Vagina (tissue), 2 donors: ENCODE results near the gene ZBTB25.

Source experiments
- CTCF ChIP-seq, 3 experiments: fragments of 450-650 bp in 2 of 3; fragments of 200-600 bp in 1 of 3; sonication (generic) in 1 of 3; IDR thresholded peaks; one replicate each; pipeline ENCODE4 v1.5.1; 2017 to 2019; ENCODE audit warnings: antibody characterized with exemption in 3 of 3, mild to moderate bottlenecking in 2 of 3, moderate library complexity in 2 of 3
- POLR2A ChIP-seq, 2 donors: fragments of 450-650 bp; IDR thresholded peaks; one replicate each; pipeline ENCODE4 v1.6.1; 2017; ENCODE audit warnings: antibody characterized with exemption in 2 of 2, mild to moderate bottlenecking in 2 of 2, moderate library complexity in 2 of 2
- POLR2AphosphoS5 ChIP-seq, 2 donors: sonication (generic); formaldehyde crosslinking; IDR thresholded peaks; one replicate each; pipeline ENCODE4 v1.9.0; 2017; ENCODE audit warnings: antibody characterized with exemption in 2 of 2, mild to moderate bottlenecking in 2 of 2, low read depth in 1 of 2; ENCODE audit not compliant: insufficient read depth in 1 of 2

GRCh38 chr14:64417771-64418125, 85.9 kb downstream of the ZBTB25 start:
- TF ChIP-seq CTCF (IDR thresholded peaks at IDR 0.05) = no peak
- no peak for TF ChIP-seq POLR2AphosphoS5 (IDR thresholded peaks at IDR 0.05; ENCODE audit: insufficient read depth in 1 of 2, low read depth in 1 of 2)
- TF ChIP-seq POLR2A (IDR thresholded peaks at IDR 0.05) = no peak
